Left renal cortex interstitium (tissue), 4 donors: ENCODE data around the gene RAB40C. TPM values are rescaled to one million over a fixed set of nuclear protein-coding genes. Genes with fewer than 3 reads are reported as not detected.
"Not testable (repeated sequence)": the region's sequence is repeated elsewhere in the genome, so short reads cannot be mapped to it uniquely, and the experiment has no call there.

Experiments used
- DNase-seq, 4 donors: peaks; one replicate each; pipeline ENCODE4 v3.0.0-alpha.2; 2013; ENCODE audit warnings: low read depth in 4 of 4, low spot score in 2 of 4, missing footprints in 1 of 4
- polyA plus RNA-seq, 4 donors: library from polyadenylated mRNA; unstranded; fragments of 120-200 nt; gene quantifications; one replicate each; pipeline ENCODE4 v1.2.1, GENCODE V29; 2013; ENCODE audit not compliant: insufficient read length in 4 of 4

The RAB40C gene
- polyA plus RNA-seq, 4 donors = 15.4 to 32.2 (median 24.8) TPM

DNA sequence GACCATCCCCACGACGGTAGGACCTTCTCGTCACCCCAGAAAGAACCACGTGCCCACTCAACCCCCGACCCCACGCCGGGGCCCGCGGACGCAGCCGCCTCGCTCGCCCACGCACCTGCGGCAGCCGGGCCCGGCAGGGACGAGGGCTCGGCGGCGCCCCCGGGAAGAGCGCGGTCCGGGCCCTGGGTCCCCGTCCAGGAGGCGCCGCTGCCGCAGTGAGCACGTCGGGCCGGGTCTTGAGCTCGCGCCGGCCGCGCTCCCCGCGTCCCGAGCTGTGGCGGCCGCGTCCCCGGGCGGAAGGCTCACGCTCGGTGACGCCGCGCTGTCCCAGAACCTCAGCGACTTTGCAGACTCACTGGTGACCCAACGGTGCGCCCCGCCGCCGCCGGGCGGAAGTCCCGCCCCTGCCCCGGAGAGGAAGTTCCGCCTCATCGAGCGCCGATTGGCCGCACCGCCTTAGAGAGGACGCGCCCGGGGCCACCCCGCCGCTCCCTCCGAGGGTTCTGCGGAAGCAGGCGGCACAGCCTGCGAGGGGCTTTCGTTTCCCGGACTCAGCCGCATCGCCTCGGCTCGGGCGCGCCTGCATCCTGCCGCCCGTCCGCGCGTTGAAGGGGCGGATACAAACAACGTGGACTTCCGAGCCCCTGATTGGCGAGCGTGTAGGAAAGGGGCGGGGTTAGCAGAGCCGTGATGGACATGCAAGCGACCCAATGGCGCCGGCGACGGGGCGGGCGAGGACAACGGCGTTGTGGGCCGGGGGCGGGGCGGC is 793 bp upstream of the RAB40C start:
- peak; percentile 89 to 97 (median 94) for DNase-seq

- DNase-seq = no peak
Observed at GRCh38 chr16:590188-590814, 435 bp downstream of the RAB40C start.

DNA sequence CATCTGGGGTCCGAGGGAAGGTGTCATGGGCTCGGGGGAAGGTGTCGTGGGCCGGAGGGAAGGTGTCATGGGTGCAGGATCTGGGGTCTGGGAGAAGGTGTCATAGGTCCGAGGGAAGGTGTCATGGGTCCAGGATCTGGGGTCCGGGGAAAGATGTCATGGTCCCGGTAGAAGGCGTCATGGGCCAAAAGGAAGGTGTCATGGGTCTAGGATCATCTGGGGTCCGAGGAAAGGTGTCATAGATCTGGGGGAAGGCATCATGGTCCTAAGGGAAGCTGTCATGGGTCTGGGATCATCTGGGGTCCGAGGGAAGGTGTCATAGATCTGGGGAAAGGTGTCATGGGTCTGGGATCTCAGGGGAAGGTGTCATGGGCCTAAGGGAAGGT is 942 bp downstream of the RAB40C start:
- no peak for DNase-seq

DNA sequence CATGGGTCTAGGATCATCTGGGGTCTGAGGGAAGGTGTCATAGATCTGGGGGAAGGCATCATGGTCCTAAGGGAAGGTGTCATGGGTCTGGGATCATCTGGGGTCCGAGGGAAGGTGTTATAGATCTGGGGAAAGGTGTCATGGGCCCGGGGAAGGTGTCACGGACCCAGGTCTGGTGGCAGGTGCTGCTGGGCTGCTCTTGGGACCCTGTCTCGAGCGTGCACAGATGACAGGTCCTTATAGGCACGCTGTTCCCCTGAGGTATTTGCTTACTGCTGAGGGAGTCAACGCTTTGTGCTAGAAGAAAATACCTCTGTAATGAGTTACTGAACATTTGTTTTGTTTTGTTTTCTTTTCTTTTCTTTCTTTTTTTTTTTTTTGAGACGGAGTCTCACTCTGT is 1.4 kb downstream of the RAB40C start:
- no peak for DNase-seq

DNA sequence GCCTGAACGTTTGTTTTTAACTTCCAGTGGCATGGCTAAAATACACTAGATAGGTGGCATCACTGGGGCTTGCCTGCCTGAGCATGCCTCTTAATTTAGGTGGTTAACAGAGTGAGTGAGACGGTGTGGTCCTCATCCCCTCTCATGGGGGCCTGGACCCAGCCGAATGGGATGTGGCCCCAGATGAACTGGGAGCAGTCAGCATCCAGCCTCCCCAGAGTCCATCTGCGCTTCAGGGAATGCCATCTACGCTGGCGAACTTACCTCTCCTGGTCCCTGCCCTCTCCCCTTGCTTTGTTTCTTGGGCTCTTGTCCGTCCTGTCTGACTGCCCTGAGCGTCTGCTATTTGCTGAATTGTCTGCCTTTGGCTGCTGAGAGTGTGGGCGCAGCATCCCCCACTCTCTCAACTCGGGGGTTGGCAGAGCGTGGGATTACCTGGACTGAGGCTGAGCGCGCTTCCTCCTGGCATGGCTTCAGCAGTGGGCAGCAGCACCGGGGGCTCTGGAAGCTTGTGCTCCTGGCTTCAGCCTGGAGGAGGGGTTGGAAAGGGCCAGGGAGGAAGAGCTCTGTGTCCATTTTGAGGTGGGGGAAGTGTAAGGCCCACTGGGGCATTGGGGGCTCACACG is 2.1 kb downstream of the RAB40C start:
- DNase-seq = no peak

- no peak for DNase-seq
Observed at GRCh38 chr16:592518-593306, 2.8 kb downstream of the RAB40C start.

- DNase-seq = no peak
Observed at GRCh38 chr16:593406-593805, 3.5 kb downstream of the RAB40C start.

DNA sequence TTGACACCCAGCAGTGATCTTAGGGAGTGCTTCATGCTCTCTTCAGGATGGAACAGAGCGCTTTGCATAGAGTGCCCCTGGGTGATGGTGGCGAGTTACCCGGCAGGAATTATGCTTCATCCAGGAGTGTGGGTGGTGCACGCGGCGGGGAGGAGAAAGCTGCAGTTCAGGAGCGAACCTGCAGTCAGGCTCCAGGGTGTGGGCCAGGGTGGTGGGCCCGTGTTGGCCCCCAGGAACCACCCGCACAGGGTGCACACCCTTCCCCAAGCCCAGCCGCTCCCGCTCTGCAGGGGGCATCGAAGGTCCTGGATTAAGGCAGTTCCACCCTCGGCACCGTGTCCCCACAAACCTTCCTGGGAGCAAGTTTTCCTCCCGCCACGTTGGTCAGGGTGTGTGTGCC is 3.9 kb downstream of the RAB40C start:
- DNase-seq = no peak

DNA sequence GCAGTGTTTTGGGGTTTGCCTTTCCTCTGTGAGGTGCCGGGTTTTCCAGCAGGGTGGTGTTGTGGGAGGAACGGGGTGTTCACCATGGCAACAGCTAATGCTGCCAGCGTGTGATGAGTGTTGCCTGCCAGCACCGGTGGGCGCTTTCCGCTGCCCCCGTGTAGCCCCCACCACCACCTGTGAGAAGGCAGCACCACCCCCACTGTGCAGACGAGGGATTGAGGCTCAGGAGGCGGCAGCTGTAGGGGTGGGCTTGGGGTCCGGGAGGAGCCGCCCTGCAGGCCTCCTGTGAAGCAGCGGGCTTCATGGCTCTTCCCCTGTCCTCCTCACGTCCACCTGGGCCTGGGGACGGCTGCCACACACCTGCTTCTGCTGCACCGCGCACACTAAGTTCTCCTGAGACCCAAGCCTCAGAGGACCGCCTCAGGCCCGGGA is 5.2 kb downstream of the RAB40C start:
- DNase-seq = no peak

GRCh38 chr16:595942-596735 is 6.3 kb downstream of the RAB40C start:
- DNase-seq = no peak

DNA sequence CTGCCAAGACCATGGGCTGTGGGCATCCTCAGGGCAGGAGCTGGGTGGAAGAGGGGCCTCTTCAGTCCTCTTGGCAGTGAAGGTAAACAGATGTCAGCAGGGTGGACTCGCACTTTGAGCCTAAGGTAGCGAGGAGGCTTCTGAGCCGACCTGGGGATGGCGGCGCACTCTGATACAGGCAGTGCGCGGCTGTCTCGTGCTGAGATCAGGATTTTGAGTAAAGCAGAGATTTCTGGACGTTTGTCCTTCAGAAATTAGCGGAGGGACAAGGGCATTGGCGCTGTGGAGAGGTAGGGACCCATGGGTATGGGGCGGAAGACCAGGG is 6.8 kb downstream of the RAB40C start:
- no peak for DNase-seq

- not testable (repeated sequence) for DNase-seq
Observed at GRCh38 chr16:597655-598054, 7.8 kb downstream of the RAB40C start.

- no peak for DNase-seq
Observed at GRCh38 chr16:598823-599739, 9.2 kb downstream of the RAB40C start.

- DNase-seq = no peak
Observed at GRCh38 chr16:600781-601180, 10.9 kb downstream of the RAB40C start.

GRCh38 chr16:603933-604332 is 14.1 kb downstream of the RAB40C start:
- DNase-seq = no peak

DNA sequence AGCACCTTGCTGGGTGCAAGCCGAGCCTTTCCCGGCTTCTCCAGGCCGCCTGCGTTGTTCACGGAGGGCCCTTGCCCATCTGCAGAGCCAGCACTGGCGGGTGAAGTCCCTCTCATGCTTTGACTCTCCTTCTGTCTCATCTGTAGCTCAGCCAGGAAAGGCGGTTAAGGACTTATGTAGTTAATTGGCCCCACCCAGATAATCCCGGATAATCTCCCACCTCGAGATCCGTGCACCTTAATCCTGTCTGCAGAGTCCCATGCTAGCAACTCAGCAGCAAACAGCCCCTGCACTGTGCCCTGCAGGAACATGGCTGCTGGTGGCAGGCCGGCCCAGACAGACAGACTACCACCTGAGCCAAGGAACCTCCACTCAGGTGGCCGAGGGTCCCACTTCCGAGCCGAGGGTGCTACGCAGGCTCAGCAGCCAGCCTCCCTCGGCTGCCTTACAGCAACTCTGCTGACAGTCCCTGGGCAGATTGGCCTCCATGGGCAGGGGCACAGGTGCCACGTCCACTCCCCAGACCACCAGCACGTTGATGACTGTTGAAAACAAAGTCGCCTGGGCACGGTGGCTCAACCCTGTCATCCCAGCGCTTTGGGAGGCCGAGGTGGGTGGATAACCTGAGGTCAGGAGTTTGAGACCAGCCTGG is 16.9 kb downstream of the RAB40C start:
- DNase-seq = no peak

DNA sequence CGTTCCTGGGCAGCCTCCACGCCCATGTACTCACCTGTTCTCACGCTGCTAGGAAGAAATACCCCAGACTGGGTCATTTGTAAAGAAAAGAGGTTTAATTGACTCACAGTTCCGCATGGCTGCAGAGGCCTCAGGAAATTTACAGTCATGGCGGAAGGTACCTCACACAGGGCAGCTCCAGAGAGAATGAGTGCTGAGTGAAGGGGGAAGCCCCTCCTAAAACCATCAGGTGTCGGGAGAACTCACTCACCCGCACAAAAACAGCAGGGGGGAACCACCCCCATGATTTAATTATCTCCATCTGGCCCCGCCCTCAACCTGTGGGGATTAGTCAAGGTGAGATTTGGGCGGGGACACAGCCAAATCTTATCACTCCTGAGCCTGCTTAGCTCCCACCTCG is 18.2 kb downstream of the RAB40C start:
- DNase-seq = no peak

DNA sequence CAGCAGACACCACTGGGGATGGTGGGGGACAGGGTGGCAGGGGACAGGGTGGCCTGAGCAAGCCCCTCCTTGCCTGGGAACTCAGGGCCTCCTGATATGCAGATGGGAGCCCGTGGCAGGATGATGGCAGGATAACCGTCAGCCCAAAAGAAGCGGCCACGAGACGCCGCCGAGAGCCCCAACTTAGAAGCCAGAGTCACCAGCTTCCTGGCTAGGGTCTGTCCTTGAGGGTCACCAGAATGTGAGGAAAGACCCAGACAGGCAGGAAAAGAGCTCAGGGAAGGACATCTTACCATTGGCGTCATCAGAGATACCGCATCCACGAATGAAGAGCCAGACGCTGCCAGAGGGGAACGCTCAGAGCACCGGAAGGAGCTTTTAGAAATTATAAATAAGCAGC is 19.4 kb downstream of the RAB40C start:
- DNase-seq = no peak

DNA sequence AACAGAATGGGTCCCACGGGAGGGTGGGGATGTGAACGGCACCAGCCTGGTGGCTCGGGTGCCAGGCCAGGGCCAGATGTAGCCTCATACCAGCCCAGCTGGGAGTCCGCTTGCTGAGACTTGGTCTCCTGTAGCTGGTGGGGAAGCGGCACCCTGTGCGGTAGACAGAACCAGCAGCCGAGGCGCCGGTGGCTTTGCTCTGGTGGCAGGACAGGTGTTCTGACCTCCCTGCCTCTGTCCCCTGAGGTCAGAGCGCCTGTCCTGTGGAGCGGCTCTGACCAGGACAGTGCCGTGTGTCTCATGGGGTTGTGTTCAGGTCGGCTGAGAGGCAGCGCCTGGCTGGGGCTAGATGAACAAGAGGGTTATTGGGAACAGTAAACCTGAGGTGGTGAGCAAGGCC is 20.1 kb downstream of the RAB40C start:
- DNase-seq = no peak
